Fibroblast of lung (primary cell): ENCODE data around the gene RIMS4.

ENCODE experiments used
- EZH2 ChIP-seq: IDR thresholded peaks from 2 replicates; pipeline ENCODE4 v1.5.1; 2012; ENCODE audit warnings: low read length, control low read depth, mild to moderate bottlenecking; ENCODE audit errors: missing control alignments
- TF ChIP-seq, protein P1 (sequence below), 2 donors: IDR thresholded peaks in 1 of 2; conservative IDR thresholded peaks in 1 of 2; 1 replicate in 1 of 2; 2 replicates in 1 of 2; pipeline ENCODE4 v1.5.1; 2011 to 2012; ENCODE audit warnings: low read length in 2 of 2, control low read depth in 1 of 2, inconsistent platforms in 1 of 2, low read depth in 1 of 2, mild to moderate bottlenecking in 1 of 2

DNA sequence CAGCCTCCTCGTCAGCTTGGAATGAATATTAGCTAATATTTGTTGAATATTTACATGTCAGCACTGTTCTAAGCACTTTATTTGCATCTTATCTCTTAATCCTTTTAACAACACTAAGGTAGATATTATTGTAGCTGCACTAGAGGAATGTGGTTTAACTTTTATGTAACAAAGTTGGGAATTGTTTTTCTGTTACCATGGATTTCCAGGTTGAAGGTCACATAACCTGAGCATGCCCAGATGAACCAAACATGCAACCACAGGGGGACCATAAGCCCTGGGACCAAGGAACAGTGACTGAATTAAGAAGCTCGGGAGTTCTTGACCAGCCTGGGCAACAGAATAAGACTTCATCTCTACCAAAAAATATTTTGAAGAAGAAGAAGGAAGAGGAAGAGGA, 46.1 kb upstream of the RIMS4 start:
- TF ChIP-seq, protein P1, sequence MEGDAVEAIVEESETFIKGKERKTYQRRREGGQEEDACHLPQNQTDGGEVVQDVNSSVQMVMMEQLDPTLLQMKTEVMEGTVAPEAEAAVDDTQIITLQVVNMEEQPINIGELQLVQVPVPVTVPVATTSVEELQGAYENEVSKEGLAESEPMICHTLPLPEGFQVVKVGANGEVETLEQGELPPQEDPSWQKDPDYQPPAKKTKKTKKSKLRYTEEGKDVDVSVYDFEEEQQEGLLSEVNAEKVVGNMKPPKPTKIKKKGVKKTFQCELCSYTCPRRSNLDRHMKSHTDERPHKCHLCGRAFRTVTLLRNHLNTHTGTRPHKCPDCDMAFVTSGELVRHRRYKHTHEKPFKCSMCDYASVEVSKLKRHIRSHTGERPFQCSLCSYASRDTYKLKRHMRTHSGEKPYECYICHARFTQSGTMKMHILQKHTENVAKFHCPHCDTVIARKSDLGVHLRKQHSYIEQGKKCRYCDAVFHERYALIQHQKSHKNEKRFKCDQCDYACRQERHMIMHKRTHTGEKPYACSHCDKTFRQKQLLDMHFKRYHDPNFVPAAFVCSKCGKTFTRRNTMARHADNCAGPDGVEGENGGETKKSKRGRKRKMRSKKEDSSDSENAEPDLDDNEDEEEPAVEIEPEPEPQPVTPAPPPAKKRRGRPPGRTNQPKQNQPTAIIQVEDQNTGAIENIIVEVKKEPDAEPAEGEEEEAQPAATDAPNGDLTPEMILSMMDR (conservative IDR thresholded peaks at IDR 0.05 in 1 of 2, IDR thresholded peaks at IDR 0.05 in 1 of 2; ENCODE audit: low read depth in 1 of 2, low read length in 2 of 2) = no peak
- TF ChIP-seq EZH2 = no peak
